ENCODE data around the gene GPRC5D.

The GPRC5D gene

GRCh38 chr12:12939888-12940287 is 12.1 kb downstream of the GPRC5D start:
- no peak overlapping the region for H3K4me3 ChIP-seq (ENCODE audit: low read depth, low read length)
- no peak for DNase-seq (ENCODE audit: low read depth)
- TF ChIP-seq CTCF (IDR thresholded peaks at IDR 0.05; ENCODE audit: low read depth, low read length, missing control alignments) = no peak

GRCh38 chr12:12938541-12938940 is 13.4 kb downstream of the GPRC5D start:
- H3K4me3 ChIP-seq (ENCODE audit: low read depth, low read length) = no peak overlapping the region
- TF ChIP-seq CTCF (IDR thresholded peaks at IDR 0.05; ENCODE audit: low read depth, low read length, missing control alignments) = no peak
- DNase-seq (ENCODE audit: low read depth) = no peak

GRCh38 chr12:12936983-12937491 is 14.9 kb downstream of the GPRC5D start:
- no peak for DNase-seq (ENCODE audit: low read depth)
- no peak overlapping the region for H3K4me3 ChIP-seq (ENCODE audit: low read depth, low read length)
- TF ChIP-seq CTCF (IDR thresholded peaks at IDR 0.05; ENCODE audit: low read depth, low read length, missing control alignments) = no peak

- DNase-seq (ENCODE audit: low read depth) = no peak
- no peak for TF ChIP-seq CTCF (IDR thresholded peaks at IDR 0.05; ENCODE audit: low read depth, low read length, missing control alignments)
- H3K4me3 ChIP-seq (ENCODE audit: low read depth, low read length) = no peak overlapping the region
Observed at GRCh38 chr12:12934556-12934955, 17.4 kb downstream of the GPRC5D start.

GRCh38 chr12:12933742-12934141 is 18.2 kb downstream of the GPRC5D start:
- H3K4me3 ChIP-seq (ENCODE audit: low read depth, low read length) = no peak overlapping the region
- TF ChIP-seq CTCF (IDR thresholded peaks at IDR 0.05; ENCODE audit: low read depth, low read length, missing control alignments) = no peak
- no peak for DNase-seq (ENCODE audit: low read depth)

- TF ChIP-seq CTCF (IDR thresholded peaks at IDR 0.05; ENCODE audit: low read depth, low read length, missing control alignments) = no peak
Observed at GRCh38 chr12:12930633-12931219, 21.2 kb downstream of the GPRC5D start.

GRCh38 chr12:12929696-12930095 is 22.3 kb downstream of the GPRC5D start:
- no peak for DNase-seq (ENCODE audit: low read depth)
- no peak overlapping the region for H3K4me3 ChIP-seq (ENCODE audit: low read depth, low read length)
- no peak for TF ChIP-seq CTCF (IDR thresholded peaks at IDR 0.05; ENCODE audit: low read depth, low read length, missing control alignments)

More at GRCh38 chr12:12930633-12931219, 21.2 kb downstream of the GPRC5D start:
- DNase-seq (ENCODE audit: low read depth) = no peak
- no peak overlapping the region for H3K4me3 ChIP-seq (ENCODE audit: low read depth, low read length)

Measured in GM12864 (cell line).